Measurements from ENCODE around the gene GSX2. TPM values are rescaled to one million over a fixed set of nuclear protein-coding genes. Genes with fewer than 3 reads are reported as not detected.

Gene GSX2
- total and polyA plus RNA-seq, 10 of the 15 experiments (the other 5 are each of a cell fraction or from before 2014, with no cell fraction given), result 0.04 to 0.58 (median 0.50) TPM; not detected in 5

DNA sequence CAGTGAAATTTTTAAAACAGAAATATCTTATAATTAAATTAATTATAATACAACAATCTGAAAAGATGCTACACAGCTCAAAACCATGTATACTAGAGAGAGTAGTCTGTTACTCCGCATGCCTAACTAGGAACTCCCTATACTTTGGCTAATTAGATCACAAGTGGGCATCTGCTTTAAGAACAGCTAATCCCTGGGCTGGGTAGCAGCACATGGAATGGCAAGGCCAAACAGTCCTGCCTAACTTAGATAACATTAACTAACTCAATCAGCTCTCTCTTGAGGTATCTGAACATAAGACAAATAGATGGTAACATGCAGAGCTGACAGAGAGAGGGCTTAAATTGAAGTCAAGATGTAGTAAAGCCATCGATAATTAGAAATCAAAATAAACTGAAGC, 45.5 kb upstream of the GSX2 start:
- Histone ChIP-seq H3K36me3 (ENCODE audit: control insufficient read depth in 2 of 2, insufficient read depth in 2 of 2, low read length in 1 of 2) (no peaks in the 10 kb centered on the region), H3K9me3 (replicated peaks; ENCODE audit: control insufficient read depth, insufficient read depth, low read length) (no peaks in the 10 kb centered on the region; the same call in 2 of the 3 replicates), H3K4me1 (ENCODE audit: control insufficient read depth, insufficient read depth, low read length) (peaks cover 9% of the 10 kb centered on the region; the same call in 1 of the 2 replicates), H2AFZ (ENCODE audit: control insufficient read depth, low read depth, low read length) (no peak overlapping the region), H3K79me2 (ENCODE audit: control insufficient read depth, insufficient read depth, low read length) (peaks cover 33% of the 10 kb centered on the region), H3K9ac (ENCODE audit: control insufficient read depth, insufficient read depth, low read length) (no peak overlapping the region), H3K27ac (ENCODE audit: control insufficient read depth, insufficient read depth) (no peak overlapping the region), H4K20me1 (ENCODE audit: control insufficient read depth, insufficient read depth) (no peaks in the 10 kb centered on the region), H3K4me2 (ENCODE audit: control insufficient read depth, insufficient read depth) (no peak overlapping the region), H3K4me3 (no peak overlapping the region), H3K27me3 (replicated peaks in 1 of 2; ENCODE audit: control insufficient read depth in 2 of 2, insufficient read depth in 2 of 2, low read length in 1 of 2) (no peaks in the 10 kb centered on the region)
- no peak for FAIRE-seq
- ChIA-PET RAD21 (ENCODE audit: unreplicated experiment) (no interaction called here), SMC1A (ENCODE audit: uncharacterized antibody, unreplicated experiment) (interaction anchor here (1.2 to 1.3 kb wide), 2 partner anchors 15 to 39 kb away, joined by 3 read pairs; no protein-coding TSS in a partner anchor), CTCF (interaction anchor here (0.8 kb wide), 1 partner anchor 9 kb away, joined by 5 read pairs; no protein-coding TSS in a partner anchor), POLR2A (interaction anchor here (0.6 kb wide), 1 partner anchor 10 kb away, joined by 3 read pairs; no protein-coding TSS in a partner anchor)
- in situ Hi-C loops (cut with MboI), result no loop called here
- no peak for TF ChIP-seq JUND (IDR thresholded peaks at IDR 0.05; ENCODE audit: low read depth, low read length)
- TF ChIP-seq RFX5 (IDR thresholded peaks at IDR 0.05; ENCODE audit: low read depth, low read length), result no peak
- TF ChIP-seq TCF3 (IDR thresholded peaks at IDR 0.05; ENCODE audit: borderline replicate concordance, insufficient read depth, low read depth, low read length), result no peak
- TF ChIP-seq DPF2 (IDR thresholded peaks at IDR 0.05), result no peak
- TF ChIP-seq, protein P1, sequence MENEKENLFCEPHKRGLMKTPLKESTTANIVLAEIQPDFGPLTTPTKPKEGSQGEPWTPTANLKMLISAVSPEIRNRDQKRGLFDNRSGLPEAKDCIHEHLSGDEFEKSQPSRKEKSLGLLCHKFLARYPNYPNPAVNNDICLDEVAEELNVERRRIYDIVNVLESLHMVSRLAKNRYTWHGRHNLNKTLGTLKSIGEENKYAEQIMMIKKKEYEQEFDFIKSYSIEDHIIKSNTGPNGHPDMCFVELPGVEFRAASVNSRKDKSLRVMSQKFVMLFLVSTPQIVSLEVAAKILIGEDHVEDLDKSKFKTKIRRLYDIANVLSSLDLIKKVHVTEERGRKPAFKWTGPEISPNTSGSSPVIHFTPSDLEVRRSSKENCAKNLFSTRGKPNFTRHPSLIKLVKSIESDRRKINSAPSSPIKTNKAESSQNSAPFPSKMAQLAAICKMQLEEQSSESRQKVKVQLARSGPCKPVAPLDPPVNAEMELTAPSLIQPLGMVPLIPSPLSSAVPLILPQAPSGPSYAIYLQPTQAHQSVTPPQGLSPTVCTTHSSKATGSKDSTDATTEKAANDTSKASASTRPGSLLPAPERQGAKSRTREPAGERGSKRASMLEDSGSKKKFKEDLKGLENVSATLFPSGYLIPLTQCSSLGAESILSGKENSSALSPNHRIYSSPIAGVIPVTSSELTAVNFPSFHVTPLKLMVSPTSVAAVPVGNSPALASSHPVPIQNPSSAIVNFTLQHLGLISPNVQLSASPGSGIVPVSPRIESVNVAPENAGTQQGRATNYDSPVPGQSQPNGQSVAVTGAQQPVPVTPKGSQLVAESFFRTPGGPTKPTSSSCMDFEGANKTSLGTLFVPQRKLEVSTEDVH (IDR thresholded peaks at IDR 0.05; ENCODE audit: low read depth, partially characterized antibody), result no peak
- no peak for TF ChIP-seq SMC3 (IDR thresholded peaks at IDR 0.05; ENCODE audit: borderline replicate concordance, low read length)
- no peak for TF ChIP-seq SPI1 (IDR thresholded peaks at IDR 0.05; ENCODE audit: borderline replicate concordance, insufficient read depth, low read depth, low read length)
- DNase-seq (ENCODE audit: low read depth, low spot score), result no peak
- no peak for ATAC-seq
- BruUV-seq (replicated peaks), result no TSS peak
- intact Hi-C loops (cut with micrococcal nuclease; ENCODE audit: unreplicated experiment), result no loop called here
- WGBS (ENCODE audit: insufficient coverage, insufficient replicate concordance, low lambda C conversion rate, missing lambda C conversion rate), result 100% methylated on average over 2 of the region's 2 CpGs
